Parathyroid adenoma (tissue), 2 donors: ENCODE measurements around the gene MRPL57.
A peak's percentile ranks its signal among the peaks of the same experiment; 100 is the strongest.
"Not testable (repeated sequence)": the region's sequence is repeated elsewhere in the genome, so short reads cannot be mapped to it uniquely, and the experiment has no call there.

ENCODE experiments used
- H2AFZ ChIP-seq: fragments of 300-600 bp; sonication (generic); one replicate; pipeline ENCODE4 v1.7.0; 2017; ENCODE audit warnings: antibody characterized with exemption, mild to moderate bottlenecking
- H3K27ac ChIP-seq: fragments of 300-600 bp; sonication (generic); one replicate; pipeline ENCODE4 v1.7.0; 2017
- H3K27me3 ChIP-seq: fragments of 300-600 bp; sonication (generic); one replicate; pipeline ENCODE4 v1.7.0; 2017; ENCODE audit warnings: low read length; ENCODE audit not compliant: control insufficient read depth, insufficient read depth
- H3K36me3 ChIP-seq: fragments of 300-600 bp; sonication (generic); one replicate; pipeline ENCODE4 v1.7.0; 2017; ENCODE audit warnings: low read length; ENCODE audit not compliant: control insufficient read depth, insufficient read depth
- H3K4me1 ChIP-seq: fragments of 300-600 bp; sonication (generic); one replicate; pipeline ENCODE4 v1.7.0; 2017; ENCODE audit warnings: control low read depth
- H3K4me2 ChIP-seq: fragments of 300-600 bp; sonication (generic); one replicate; pipeline ENCODE4 v1.7.0; 2017; ENCODE audit warnings: low read length
- H3K4me3 ChIP-seq: fragments of 300-600 bp; sonication (generic); one replicate; pipeline ENCODE4 v1.7.0; 2017; ENCODE audit warnings: low read depth, low read length
- H3K79me2 ChIP-seq: fragments of 300-600 bp; sonication (generic); one replicate; pipeline ENCODE4 v1.7.0; 2017; ENCODE audit warnings: control low read depth
- H3K9ac ChIP-seq: fragments of 300-600 bp; sonication (generic); one replicate; pipeline ENCODE4 v1.7.0; 2017; ENCODE audit warnings: mild to moderate bottlenecking
- H3K9me3 ChIP-seq: fragments of 300-600 bp; sonication (generic); one replicate; pipeline ENCODE4 v1.7.0; 2017; ENCODE audit warnings: low read length; ENCODE audit not compliant: control insufficient read depth
- CTCF ChIP-seq: fragments of 300-600 bp; sonication (generic); IDR thresholded peaks from one replicate; pipeline ENCODE4 v1.7.0; 2017; ENCODE audit warnings: antibody characterized with exemption, mild to moderate bottlenecking
- donor health status: primary hyperparathyroidism.

The MRPL57 gene

GRCh38 chr13:21171420-21171819, 5.0 kb upstream of the MRPL57 start:
- Histone ChIP-seq H3K27ac (no peak overlapping the region), H3K4me2 (no peak overlapping the region), H3K4me3 (no peak overlapping the region), H3K36me3 (no peaks in the 10 kb centered on the region), H3K27me3 (no peaks in the 10 kb centered on the region), H3K79me2 (no peaks in the 10 kb centered on the region), H3K4me1 (no peaks in the 10 kb centered on the region), H3K9ac (no peak overlapping the region), H3K9me3 (no peaks in the 10 kb centered on the region), H2AFZ (no peak overlapping the region)
- TF ChIP-seq CTCF, result no peak

GRCh38 chr13:21173767-21174166, 2.7 kb upstream of the MRPL57 start:
- not testable (repeated sequence) for H3K4me1 ChIP-seq, H3K9me3 ChIP-seq, H3K36me3 ChIP-seq, H3K4me3 ChIP-seq, H3K27ac ChIP-seq, H3K79me2 ChIP-seq, H3K9ac ChIP-seq, H2AFZ ChIP-seq, H3K4me2 ChIP-seq, H3K27me3 ChIP-seq

- H3K36me3 ChIP-seq, result no peaks in the 10 kb centered on the region
- TF ChIP-seq CTCF, result no peak
- no peak overlapping the region for H3K27ac ChIP-seq
These were observed 723 bp upstream of the MRPL57 start for GRCh38 chr13:21175656-21176214.

GRCh38 chr13:21176982-21177284, 475 bp downstream of the MRPL57 start:
- Histone ChIP-seq H3K4me2 (peak overlapping the region; percentile 66), H3K9ac (peak overlapping the region; percentile 53), H3K4me3 (peak overlapping the region; percentile 92), H2AFZ (peak overlapping the region; percentile 94), H3K27me3 (no peaks in the 10 kb centered on the region), H3K36me3 (no peaks in the 10 kb centered on the region), H3K27ac (peak overlapping the region; percentile 97), H3K79me2 (no peaks in the 10 kb centered on the region), H3K9me3 (no peaks in the 10 kb centered on the region), H3K4me1 (no peaks in the 10 kb centered on the region)
- no peak for TF ChIP-seq CTCF

More at GRCh38 chr13:21175656-21176214, 723 bp upstream of the MRPL57 start:
- H3K4me1 ChIP-seq, result no peaks in the 10 kb centered on the region
- H3K4me2 ChIP-seq, result peak overlapping the region; percentile 66
- H3K4me3 ChIP-seq, result peak overlapping the region; percentile 92
- no peaks in the 10 kb centered on the region for H3K9me3 ChIP-seq
- no peak overlapping the region for H3K9ac ChIP-seq
- H2AFZ ChIP-seq, result peak overlapping the region; percentile 94
- H3K79me2 ChIP-seq, result no peaks in the 10 kb centered on the region
- no peaks in the 10 kb centered on the region for H3K27me3 ChIP-seq

GRCh38 chr13:21181671-21182070, 5.2 kb downstream of the MRPL57 start:
- H3K9me3 ChIP-seq, result no peaks in the 10 kb centered on the region
- H3K4me1 ChIP-seq, result no peaks in the 10 kb centered on the region
- no peak overlapping the region for H3K27ac ChIP-seq
- no peak overlapping the region for H3K9ac ChIP-seq
- H3K4me3 ChIP-seq, result no peak overlapping the region
- H3K27me3 ChIP-seq, result no peaks in the 10 kb centered on the region
- H2AFZ ChIP-seq, result no peak overlapping the region
- no peaks in the 10 kb centered on the region for H3K36me3 ChIP-seq
- H3K4me2 ChIP-seq, result no peak overlapping the region
- no peak for TF ChIP-seq CTCF
- H3K79me2 ChIP-seq, result no peaks in the 10 kb centered on the region

- not testable (repeated sequence) for H3K4me2 ChIP-seq, H3K9me3 ChIP-seq, H3K36me3 ChIP-seq, H3K4me1 ChIP-seq, H3K27me3 ChIP-seq, H3K9ac ChIP-seq, H2AFZ ChIP-seq, H3K27ac ChIP-seq, H3K79me2 ChIP-seq, H3K4me3 ChIP-seq
These were observed 10.0 kb downstream of the MRPL57 start for GRCh38 chr13:21186410-21186809.

GRCh38 chr13:21194756-21195155, 18.3 kb downstream of the MRPL57 start:
- not testable (repeated sequence) for H3K4me2 ChIP-seq, H3K36me3 ChIP-seq, H3K27me3 ChIP-seq, H3K4me1 ChIP-seq, H3K27ac ChIP-seq, H3K9ac ChIP-seq, H3K79me2 ChIP-seq, H2AFZ ChIP-seq, H3K9me3 ChIP-seq, H3K4me3 ChIP-seq

GRCh38 chr13:21197606-21198225, 21.3 kb downstream of the MRPL57 start:
- not testable (repeated sequence) for H3K79me2 ChIP-seq, H3K4me2 ChIP-seq, H3K27me3 ChIP-seq, H3K27ac ChIP-seq, H3K9ac ChIP-seq, H3K4me3 ChIP-seq, H3K9me3 ChIP-seq, H2AFZ ChIP-seq, H3K4me1 ChIP-seq, H3K36me3 ChIP-seq
